ENCODE data around the gene PDE1A.

PDE1A gene

GRCh38 chr2:182426918-182427240, at the start of gene PDE1A:
TSS of gene PDE1A (minus strand) at chr2:182427036.
- no peak for DNase-seq

- no peak for DNase-seq
Observed at GRCh38 chr2:182473635-182474034, 46.8 kb upstream of the PDE1A start.

GRCh38 chr2:182463760-182464159, 36.9 kb upstream of the PDE1A start:
- no peak for DNase-seq

- no peak for DNase-seq
Observed at GRCh38 chr2:182456784-182457183, 29.9 kb upstream of the PDE1A start.

- DNase-seq = no peak
Observed at GRCh38 chr2:182452456-182452990, 25.7 kb upstream of the PDE1A start.

- no peak for DNase-seq
Observed at GRCh38 chr2:182448371-182448770, 21.5 kb upstream of the PDE1A start.

- no peak for DNase-seq
Observed at GRCh38 chr2:182447863-182448262, 21.0 kb upstream of the PDE1A start.

GRCh38 chr2:182447163-182447562, 20.3 kb upstream of the PDE1A start:
- no peak for DNase-seq

GRCh38 chr2:182446087-182446486, 19.3 kb upstream of the PDE1A start:
- DNase-seq = no peak

GRCh38 chr2:182445391-182445965, 18.6 kb upstream of the PDE1A start:
- DNase-seq = no peak

GRCh38 chr2:182444806-182445205, 18.0 kb upstream of the PDE1A start:
- DNase-seq = no peak

GRCh38 chr2:182444170-182444569, 17.3 kb upstream of the PDE1A start:
- no peak for DNase-seq

GRCh38 chr2:182436252-182436651, 9.4 kb upstream of the PDE1A start:
- DNase-seq = no peak

- DNase-seq = no peak
Observed at GRCh38 chr2:182435754-182436153, 8.9 kb upstream of the PDE1A start.

- DNase-seq = no peak
Observed at GRCh38 chr2:182432051-182432450, 5.2 kb upstream of the PDE1A start.

GRCh38 chr2:182428476-182428875, 1.6 kb upstream of the PDE1A start:
- DNase-seq = no peak

- DNase-seq = no peak
Observed at GRCh38 chr2:182426082-182426917, 536 bp downstream of the PDE1A start.

GRCh38 chr2:182422864-182423263, 4.0 kb downstream of the PDE1A start:
- DNase-seq = no peak

GRCh38 chr2:182420669-182421068, 6.2 kb downstream of the PDE1A start:
- DNase-seq = no peak

GRCh38 chr2:182416861-182417260, 10.0 kb downstream of the PDE1A start:
- no peak for DNase-seq

GRCh38 chr2:182416191-182416590, 10.6 kb downstream of the PDE1A start:
- no peak for DNase-seq

- no peak for DNase-seq
Observed at GRCh38 chr2:182415771-182416170, 11.1 kb downstream of the PDE1A start.

GRCh38 chr2:182412858-182413257, 14.0 kb downstream of the PDE1A start:
- no peak for DNase-seq

GRCh38 chr2:182410120-182410519, 16.7 kb downstream of the PDE1A start:
- no peak for DNase-seq

- DNase-seq = no peak
Observed at GRCh38 chr2:182406221-182406620, 20.6 kb downstream of the PDE1A start.

Data from left hindlimb (tissue), 1 donor.